H1 (cell line): ENCODE data around the gene TYW5.

Source experiments
- BACH1 ChIP-seq: IDR thresholded peaks from 2 replicates; pipeline ENCODE4 v1.6.1; 2012; ENCODE audit warnings: low read length, improper control_type of control experiment
- CREB1 ChIP-seq: IDR thresholded peaks from 2 replicates; pipeline ENCODE4 v1.6.1; 2012; ENCODE audit warnings: inconsistent platforms
- EZH2 ChIP-seq: fragments of 200-600 bp; sonication (generic); IDR thresholded peaks from 2 replicates; pipeline ENCODE4 v1.7.1; 2012; ENCODE audit warnings: low read depth, mild to moderate bottlenecking, moderate library complexity, low read length, inconsistent platforms; ENCODE audit not compliant: severe bottlenecking
- GTF2F1 ChIP-seq: IDR thresholded peaks from 2 replicates; pipeline ENCODE4 v1.6.1; 2012; ENCODE audit warnings: low read depth, low read length, improper control_type of control experiment, borderline replicate concordance
- HDAC2 ChIP-seq, 2 experiments: fragments of 300-600 bp in 1 of 2; sonication (generic) in 1 of 2; IDR thresholded peaks; 2 replicates each; pipeline ENCODE4 v1.6.1; 2011 to 2012; ENCODE audit warnings: low read depth in 2 of 2, low read length in 2 of 2, mild to moderate bottlenecking in 2 of 2, moderate library complexity in 2 of 2, borderline replicate concordance in 1 of 2, inconsistent platforms in 1 of 2
- JUN ChIP-seq: IDR thresholded peaks from 2 replicates; pipeline ENCODE4 v1.6.1; 2011; ENCODE audit warnings: low read depth, mild to moderate bottlenecking, improper control_type of control experiment, low read length
- POLR2A ChIP-seq, 2 experiments: IDR thresholded peaks; 1 replicate in 1 of 2; 2 replicates in 1 of 2; pipeline ENCODE4 v1.6.1; 2011; ENCODE audit warnings: low read depth in 2 of 2, low read length in 2 of 2, mild to moderate bottlenecking in 2 of 2; ENCODE audit errors: control extremely low read depth in 1 of 2
- RNF2 ChIP-seq: fragments of 200-900, 300-1000 bp; sonication (generic); IDR thresholded peaks from 2 replicates; pipeline ENCODE4 v1.7.1; 2016; ENCODE audit warnings: borderline replicate concordance, low read depth, mild to moderate bottlenecking, antibody characterized with exemption, low read length; ENCODE audit not compliant: poor library complexity, severe bottlenecking; ENCODE audit errors: missing control alignments
- SP1 ChIP-seq: IDR thresholded peaks from 2 replicates; pipeline ENCODE4 v1.6.1; 2011; ENCODE audit warnings: low read depth, low read length
- TAF1 ChIP-seq: IDR thresholded peaks from 2 replicates; pipeline ENCODE4 v1.6.1; 2011; ENCODE audit warnings: mild to moderate bottlenecking, low read depth, low read length
- TBP ChIP-seq: IDR thresholded peaks from 2 replicates; pipeline ENCODE4 v1.6.1; 2011; ENCODE audit warnings: low read depth, low read length, improper control_type of control experiment
- TF ChIP-seq, protein P1 (sequence below), 3 experiments: IDR thresholded peaks; 1 replicate in 2 of 3; 2 replicates in 1 of 3; pipeline versions ENCODE4 v1.5.1 to v1.6.1; 2011; ENCODE audit warnings: low read length in 3 of 3, mild to moderate bottlenecking in 3 of 3, inconsistent platforms in 2 of 3, low read depth in 1 of 3, moderate library complexity in 1 of 3; ENCODE audit not compliant: insufficient read depth in 1 of 3; ENCODE audit errors: control extremely low read depth in 1 of 3
- TF ChIP-seq, protein P2 (sequence below): IDR thresholded peaks from 2 replicates; pipeline ENCODE4 v1.6.1; 2012; ENCODE audit warnings: inconsistent platforms
- TF ChIP-seq, protein P3 (sequence below): IDR thresholded peaks from 2 replicates; pipeline ENCODE4 v1.6.1; 2012; ENCODE audit warnings: low read length, inconsistent platforms

DNA sequence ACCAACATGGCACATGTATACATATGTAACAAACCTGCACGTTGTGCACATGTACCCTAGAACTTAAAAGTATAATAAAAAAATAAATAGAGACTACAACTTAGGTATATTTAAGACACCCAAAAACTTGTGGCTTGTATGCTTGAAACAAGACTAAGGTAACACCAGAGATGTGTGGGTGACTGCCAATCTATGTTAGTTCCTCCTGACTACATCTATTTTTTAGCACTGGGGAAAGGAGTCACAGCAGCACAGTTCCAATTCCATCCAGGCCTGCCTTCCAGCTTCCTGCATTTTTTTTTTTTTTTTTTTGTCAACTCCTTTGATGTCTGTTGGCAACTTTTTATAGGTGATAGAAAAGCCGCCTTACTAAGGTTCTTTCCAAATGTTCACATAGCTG, 26.0 kb downstream of the TYW5 start:
- TF ChIP-seq, protein P1, sequence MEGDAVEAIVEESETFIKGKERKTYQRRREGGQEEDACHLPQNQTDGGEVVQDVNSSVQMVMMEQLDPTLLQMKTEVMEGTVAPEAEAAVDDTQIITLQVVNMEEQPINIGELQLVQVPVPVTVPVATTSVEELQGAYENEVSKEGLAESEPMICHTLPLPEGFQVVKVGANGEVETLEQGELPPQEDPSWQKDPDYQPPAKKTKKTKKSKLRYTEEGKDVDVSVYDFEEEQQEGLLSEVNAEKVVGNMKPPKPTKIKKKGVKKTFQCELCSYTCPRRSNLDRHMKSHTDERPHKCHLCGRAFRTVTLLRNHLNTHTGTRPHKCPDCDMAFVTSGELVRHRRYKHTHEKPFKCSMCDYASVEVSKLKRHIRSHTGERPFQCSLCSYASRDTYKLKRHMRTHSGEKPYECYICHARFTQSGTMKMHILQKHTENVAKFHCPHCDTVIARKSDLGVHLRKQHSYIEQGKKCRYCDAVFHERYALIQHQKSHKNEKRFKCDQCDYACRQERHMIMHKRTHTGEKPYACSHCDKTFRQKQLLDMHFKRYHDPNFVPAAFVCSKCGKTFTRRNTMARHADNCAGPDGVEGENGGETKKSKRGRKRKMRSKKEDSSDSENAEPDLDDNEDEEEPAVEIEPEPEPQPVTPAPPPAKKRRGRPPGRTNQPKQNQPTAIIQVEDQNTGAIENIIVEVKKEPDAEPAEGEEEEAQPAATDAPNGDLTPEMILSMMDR (IDR thresholded peaks at IDR 0.05; ENCODE audit: control extremely low read depth in 1 of 3, insufficient read depth in 1 of 3, low read depth in 1 of 3, low read length in 3 of 3) = no peak
- TF ChIP-seq SP1 (no peak), BACH1 (no peak), TBP (no peak), POLR2A (IDR thresholded peaks at IDR 0.05; ENCODE audit: control extremely low read depth in 1 of 2, low read depth in 2 of 2, low read length in 2 of 2) (no peak), GTF2F1 (no peak), JUN (no peak), EZH2 (no peak), CREB1 (no peak), RNF2 (no peak), TAF1 (no peak), HDAC2 (IDR thresholded peaks at IDR 0.05; ENCODE audit: borderline replicate concordance in 1 of 2, low read depth in 2 of 2, low read length in 2 of 2) (no peak)
- TF ChIP-seq, protein P2, sequence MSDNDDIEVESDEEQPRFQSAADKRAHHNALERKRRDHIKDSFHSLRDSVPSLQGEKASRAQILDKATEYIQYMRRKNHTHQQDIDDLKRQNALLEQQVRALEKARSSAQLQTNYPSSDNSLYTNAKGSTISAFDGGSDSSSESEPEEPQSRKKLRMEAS = no peak
- TF ChIP-seq, protein P3, sequence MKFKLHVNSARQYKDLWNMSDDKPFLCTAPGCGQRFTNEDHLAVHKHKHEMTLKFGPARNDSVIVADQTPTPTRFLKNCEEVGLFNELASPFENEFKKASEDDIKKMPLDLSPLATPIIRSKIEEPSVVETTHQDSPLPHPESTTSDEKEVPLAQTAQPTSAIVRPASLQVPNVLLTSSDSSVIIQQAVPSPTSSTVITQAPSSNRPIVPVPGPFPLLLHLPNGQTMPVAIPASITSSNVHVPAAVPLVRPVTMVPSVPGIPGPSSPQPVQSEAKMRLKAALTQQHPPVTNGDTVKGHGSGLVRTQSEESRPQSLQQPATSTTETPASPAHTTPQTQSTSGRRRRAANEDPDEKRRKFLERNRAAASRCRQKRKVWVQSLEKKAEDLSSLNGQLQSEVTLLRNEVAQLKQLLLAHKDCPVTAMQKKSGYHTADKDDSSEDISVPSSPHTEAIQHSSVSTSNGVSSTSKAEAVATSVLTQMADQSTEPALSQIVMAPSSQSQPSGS = no peak
